ENCODE data around the gene HECTD4. TPM values are rescaled to one million over a fixed set of nuclear protein-coding genes. Genes with fewer than 3 reads are reported as not detected.

Gene HECTD4
- total RNA-seq, 1 donor from 2014 or later: 63.3 TPM

DNA sequence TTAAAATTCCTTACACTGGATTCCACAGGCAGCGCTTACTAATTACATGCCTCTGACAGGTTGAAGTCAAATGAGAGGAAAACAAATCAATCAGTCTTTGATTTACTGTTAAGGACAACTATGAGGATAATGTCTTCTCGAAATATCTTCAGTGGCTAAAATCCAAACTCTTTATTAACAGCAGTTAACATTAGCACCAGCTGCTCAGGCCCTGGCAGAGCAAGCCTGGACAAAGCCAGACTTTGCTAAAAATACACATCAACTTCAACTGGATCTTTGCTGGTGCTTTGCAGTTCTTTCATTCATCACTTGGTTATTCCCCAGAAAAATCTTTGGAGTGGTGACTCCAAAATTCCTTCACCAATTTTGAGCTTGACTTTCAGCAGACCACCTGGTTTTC, 98.7 kb downstream of the HECTD4 start:
- Mint-ChIP-seq H3K4me3 (ENCODE audit: unreplicated experiment) (no peak overlapping the region), H3K27me3 (ENCODE audit: unreplicated experiment) (no peaks in the 10 kb centered on the region), H3K36me3 (ENCODE audit: unreplicated experiment) (peaks cover 5% of the 10 kb centered on the region), H3K27ac (ENCODE audit: unreplicated experiment) (no peak overlapping the region), H3K9me3 (ENCODE audit: unreplicated experiment) (no peaks in the 10 kb centered on the region), H3K4me1 (ENCODE audit: unreplicated experiment) (no peaks in the 10 kb centered on the region)
- TF ChIP-seq, protein P1, sequence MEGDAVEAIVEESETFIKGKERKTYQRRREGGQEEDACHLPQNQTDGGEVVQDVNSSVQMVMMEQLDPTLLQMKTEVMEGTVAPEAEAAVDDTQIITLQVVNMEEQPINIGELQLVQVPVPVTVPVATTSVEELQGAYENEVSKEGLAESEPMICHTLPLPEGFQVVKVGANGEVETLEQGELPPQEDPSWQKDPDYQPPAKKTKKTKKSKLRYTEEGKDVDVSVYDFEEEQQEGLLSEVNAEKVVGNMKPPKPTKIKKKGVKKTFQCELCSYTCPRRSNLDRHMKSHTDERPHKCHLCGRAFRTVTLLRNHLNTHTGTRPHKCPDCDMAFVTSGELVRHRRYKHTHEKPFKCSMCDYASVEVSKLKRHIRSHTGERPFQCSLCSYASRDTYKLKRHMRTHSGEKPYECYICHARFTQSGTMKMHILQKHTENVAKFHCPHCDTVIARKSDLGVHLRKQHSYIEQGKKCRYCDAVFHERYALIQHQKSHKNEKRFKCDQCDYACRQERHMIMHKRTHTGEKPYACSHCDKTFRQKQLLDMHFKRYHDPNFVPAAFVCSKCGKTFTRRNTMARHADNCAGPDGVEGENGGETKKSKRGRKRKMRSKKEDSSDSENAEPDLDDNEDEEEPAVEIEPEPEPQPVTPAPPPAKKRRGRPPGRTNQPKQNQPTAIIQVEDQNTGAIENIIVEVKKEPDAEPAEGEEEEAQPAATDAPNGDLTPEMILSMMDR (IDR thresholded peaks at IDR 0.05): no peak
- no peak for DNase-seq (ENCODE audit: extremely low spot score, unreplicated experiment)

DNA sequence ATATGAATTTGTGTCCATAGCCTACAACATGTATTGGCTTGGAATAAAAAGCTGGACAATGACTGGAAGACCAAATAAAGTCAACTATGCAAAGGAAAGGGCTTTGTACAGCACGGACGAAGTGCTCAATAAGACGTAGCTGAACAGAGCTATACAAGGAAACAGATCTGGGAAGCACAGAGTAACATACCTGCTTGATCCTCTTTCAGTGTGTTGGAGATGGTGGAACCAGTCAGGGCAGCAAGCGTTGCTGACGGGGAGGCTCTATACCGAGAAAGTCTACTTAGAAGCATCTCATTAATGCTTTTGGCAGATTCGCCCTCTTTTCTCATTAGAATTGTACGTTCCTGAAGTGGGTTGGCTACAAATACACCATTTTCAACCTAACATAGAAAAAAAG, 99.3 kb downstream of the HECTD4 start:
- no peaks in the 10 kb centered on the region for H3K4me1 Mint-ChIP-seq (ENCODE audit: unreplicated experiment)
- H3K27ac Mint-ChIP-seq (ENCODE audit: unreplicated experiment): no peak overlapping the region

DNA sequence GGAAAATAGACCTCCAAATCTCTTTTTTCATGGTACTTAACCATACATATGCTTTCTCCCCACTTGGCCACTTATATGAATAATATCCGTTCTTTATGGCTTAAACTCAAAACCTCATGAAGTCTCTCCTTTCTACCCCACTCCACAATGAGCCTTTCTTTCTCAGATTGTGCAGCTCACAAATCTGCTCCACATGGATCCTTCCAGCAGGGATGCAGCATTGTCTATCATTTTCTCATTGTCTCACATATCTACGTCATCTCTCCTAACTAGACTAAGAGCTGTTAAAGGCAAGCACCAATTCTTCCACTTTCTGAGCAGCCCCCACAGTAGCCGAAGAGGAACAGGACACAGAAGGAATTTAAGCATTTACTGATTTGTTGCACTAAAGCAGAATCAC, 106.4 kb downstream of the HECTD4 start:
- no peak for DNase-seq (ENCODE audit: extremely low spot score, unreplicated experiment)
- Mint-ChIP-seq H3K27me3 (ENCODE audit: unreplicated experiment) (no peaks in the 10 kb centered on the region), H3K27ac (ENCODE audit: unreplicated experiment) (no peak overlapping the region), H3K9me3 (ENCODE audit: unreplicated experiment) (no peaks in the 10 kb centered on the region), H3K36me3 (ENCODE audit: unreplicated experiment) (peaks cover 38% of the 10 kb centered on the region), H3K4me3 (ENCODE audit: unreplicated experiment) (no peak overlapping the region), H3K4me1 (ENCODE audit: unreplicated experiment) (no peaks in the 10 kb centered on the region)
- TF ChIP-seq, protein P1 (IDR thresholded peaks at IDR 0.05): no peak

More for the DNA sequence above, 99.3 kb downstream of the HECTD4 start:
- Mint-ChIP-seq H3K27me3 (ENCODE audit: unreplicated experiment) (no peaks in the 10 kb centered on the region), H3K36me3 (ENCODE audit: unreplicated experiment) (peaks cover 6% of the 10 kb centered on the region), H3K4me3 (ENCODE audit: unreplicated experiment) (no peak overlapping the region), H3K9me3 (ENCODE audit: unreplicated experiment) (no peaks in the 10 kb centered on the region)
- TF ChIP-seq, protein P1 (IDR thresholded peaks at IDR 0.05): no peak
- DNase-seq (ENCODE audit: extremely low spot score, unreplicated experiment): no peak

DNA sequence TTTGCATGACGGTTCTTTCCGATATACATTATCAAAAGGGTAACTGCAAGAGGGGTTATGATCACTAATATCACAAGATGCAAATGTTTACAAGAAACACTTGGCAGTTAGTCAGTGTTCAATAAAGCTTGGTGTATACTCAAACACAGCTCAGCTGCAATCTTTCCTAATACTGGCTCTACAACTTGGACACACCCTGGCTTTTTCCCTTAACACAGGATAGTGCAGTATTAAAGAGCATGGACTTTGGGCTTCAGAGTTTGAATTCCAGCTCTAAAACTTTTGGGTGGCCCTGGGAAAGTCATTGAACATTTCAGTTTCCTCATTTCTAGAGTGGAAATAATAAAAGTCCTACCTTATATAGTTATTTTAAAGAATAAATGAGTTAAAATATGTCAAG, 107.0 kb downstream of the HECTD4 start:
- Mint-ChIP-seq H3K4me3 (ENCODE audit: unreplicated experiment) (no peak overlapping the region), H3K27ac (ENCODE audit: unreplicated experiment) (no peak overlapping the region), H3K4me1 (ENCODE audit: unreplicated experiment) (no peaks in the 10 kb centered on the region), H3K27me3 (ENCODE audit: unreplicated experiment) (no peaks in the 10 kb centered on the region), H3K9me3 (ENCODE audit: unreplicated experiment) (no peaks in the 10 kb centered on the region), H3K36me3 (ENCODE audit: unreplicated experiment) (peaks cover 40% of the 10 kb centered on the region)
- no peak for DNase-seq (ENCODE audit: extremely low spot score, unreplicated experiment)
- TF ChIP-seq, protein P1 (IDR thresholded peaks at IDR 0.05): no peak

DNA sequence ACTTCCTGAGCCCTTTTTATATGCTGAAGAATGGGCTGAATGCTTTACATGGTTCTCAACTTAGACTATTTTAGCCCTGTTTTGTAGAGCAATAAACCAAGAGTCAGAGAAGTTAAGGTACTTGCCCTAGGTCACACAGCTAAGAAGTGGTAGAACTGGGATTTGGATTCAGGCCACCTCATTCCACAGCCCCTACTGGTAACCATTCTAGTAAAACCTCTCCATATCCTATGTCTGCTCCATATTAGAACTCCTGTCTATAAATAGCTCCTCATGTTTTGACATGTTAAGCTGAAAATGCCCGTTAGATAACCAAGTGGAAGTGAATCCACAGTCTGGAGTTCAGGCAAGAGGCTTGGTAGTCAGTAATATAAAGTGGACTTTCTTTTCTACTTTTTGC, 111.6 kb downstream of the HECTD4 start:
- DNase-seq (ENCODE audit: extremely low spot score, unreplicated experiment): no peak
- TF ChIP-seq, protein P1 (IDR thresholded peaks at IDR 0.05): no peak
- Mint-ChIP-seq H3K4me1 (ENCODE audit: unreplicated experiment) (no peaks in the 10 kb centered on the region), H3K4me3 (ENCODE audit: unreplicated experiment) (no peak overlapping the region), H3K27me3 (ENCODE audit: unreplicated experiment) (no peaks in the 10 kb centered on the region), H3K9me3 (ENCODE audit: unreplicated experiment) (no peaks in the 10 kb centered on the region), H3K27ac (ENCODE audit: unreplicated experiment) (no peak overlapping the region), H3K36me3 (ENCODE audit: unreplicated experiment) (peaks cover 36% of the 10 kb centered on the region)
